Gastrocnemius medialis (tissue), 4 donors: ENCODE measurements around the gene RGS13.
"Not testable (repeated sequence)": the region's sequence is repeated elsewhere in the genome, so short reads cannot be mapped to it uniquely, and the experiment has no call there.

Source experiments
- CTCF ChIP-seq, 5 experiments: fragments of 450-650 bp in 3 of 5; fragments of 200-600 bp in 2 of 5; sonication (generic) in 2 of 5; IDR thresholded peaks in 4 of 5; conservative IDR thresholded peaks in 1 of 5; 1 replicate in 4 of 5; 2 replicates in 1 of 5; pipeline ENCODE4 v1.5.1; 2016 to 2019; ENCODE audit warnings: antibody characterized with exemption in 5 of 5, mild to moderate bottlenecking in 3 of 5, moderate library complexity in 3 of 5
- POLR2A ChIP-seq, 2 donors: fragments of 450-650 bp; IDR thresholded peaks; one replicate each; pipeline ENCODE4 v1.6.1; 2017; ENCODE audit warnings: antibody characterized with exemption in 2 of 2, mild to moderate bottlenecking in 2 of 2, moderate library complexity in 2 of 2

GRCh38 chr1:192683081-192683480, 47.1 kb downstream of the RGS13 start:
- TF ChIP-seq CTCF (IDR thresholded peaks at IDR 0.05 in 4 of 5, conservative IDR thresholded peaks at IDR 0.05 in 1 of 5); POLR2A (IDR thresholded peaks at IDR 0.05): not testable (repeated sequence)
